LNCaP clone FGC (cell line): ENCODE results near the gene CBLL1.

Source experiments
- DNase-seq: peaks from one replicate; pipeline ENCODE4 v3.0.0-alpha.2; 2011; ENCODE audit warnings: low read depth
- H3K4me3 ChIP-seq: 2 replicates; pipeline ENCODE4 v1.5.1; 2011; ENCODE audit warnings: mild to moderate bottlenecking, low read depth, low read length, control low read depth
- CTCF ChIP-seq: IDR thresholded peaks from 2 replicates; pipeline ENCODE4 v1.5.1; 2012; ENCODE audit warnings: mild to moderate bottlenecking; ENCODE audit not compliant: control insufficient read depth, insufficient read depth; ENCODE audit errors: extremely low read depth

CBLL1 gene

GRCh38 chr7:107703219-107703618 is 40.7 kb upstream of the CBLL1 start:
- no peak overlapping the region for H3K4me3 ChIP-seq
- no peak for DNase-seq
- no peak for TF ChIP-seq CTCF

GRCh38 chr7:107703872-107704271 is 40.1 kb upstream of the CBLL1 start:
- no peak for DNase-seq
- TF ChIP-seq CTCF: no peak

GRCh38 chr7:107708956-107709355 is 35.0 kb upstream of the CBLL1 start:
- H3K4me3 ChIP-seq: no peak overlapping the region
- DNase-seq: no peak
- no peak for TF ChIP-seq CTCF

More at GRCh38 chr7:107703872-107704271, 40.1 kb upstream of the CBLL1 start:
- H3K4me3 ChIP-seq: no peak overlapping the region

GRCh38 chr7:107711301-107711700 is 32.6 kb upstream of the CBLL1 start:
- no peak overlapping the region for H3K4me3 ChIP-seq
- no peak for DNase-seq
- no peak for TF ChIP-seq CTCF

- DNase-seq: no peak
- TF ChIP-seq CTCF: no peak
- no peak overlapping the region for H3K4me3 ChIP-seq
These were observed 31.9 kb upstream of the CBLL1 start for GRCh38 chr7:107712025-107712424.

GRCh38 chr7:107712896-107713295 is 31.0 kb upstream of the CBLL1 start:
- H3K4me3 ChIP-seq: no peak overlapping the region
- no peak for DNase-seq
- no peak for TF ChIP-seq CTCF

GRCh38 chr7:107715531-107715930 is 28.4 kb upstream of the CBLL1 start:
- DNase-seq: no peak
- no peak for TF ChIP-seq CTCF
- H3K4me3 ChIP-seq: no peak overlapping the region
